OCI-LY7 (cell line): ENCODE data around the gene CES5A. TPM values are rescaled to one million over a fixed set of nuclear protein-coding genes. Genes with fewer than 3 reads are reported as not detected.

Experiments
- BruUV-seq: library from RNA; stranded (reverse); fragments of 400-500 nt; replicated peaks from 2 replicates; lab custom pipeline; 2021; lab: Mats Ljungman, UMichigan
- CTCF ChIA-PET: fragments of 300-600 bp; sonication (Branson Sonifier 250); formaldehyde crosslinking; loops from one replicate; lab custom pipeline; 2022; ENCODE audit warnings: antibody characterized with exemption; ENCODE audit not compliant: unreplicated experiment; lab: Charles Lee
- POLR2A ChIA-PET: fragments of 300-600 bp; sonication (Branson Sonifier 250); formaldehyde crosslinking; loops from one replicate; lab custom pipeline; 2022; ENCODE audit warnings: antibody characterized with exemption; lab: Charles Lee
- DNase-seq: peaks from one replicate; pipeline ENCODE4 v3.0.0-alpha.2; 2015; ENCODE audit warnings: low spot score
- H2AFZ ChIP-seq: fragments of 200-600 bp; sonication (generic), shearing (Covaris generic); 2 replicates; pipeline ENCODE4 v1.6.1; 2014; ENCODE audit warnings: mild to moderate bottlenecking, antibody characterized with exemption, low read length, moderate library complexity
- H3K27ac ChIP-seq: fragments of 200-600 bp; sonication (generic); 2 replicates; pipeline ENCODE4 v1.5.1; 2014; ENCODE audit warnings: mixed run types, low read depth, mild to moderate bottlenecking, moderate library complexity, low read length, inconsistent platforms; ENCODE audit not compliant: poor library complexity, severe bottlenecking
- H3K36me3 ChIP-seq: fragments of 200-600 bp; sonication (generic); 2 replicates; pipeline ENCODE4 v1.6.1; 2014; ENCODE audit warnings: mild to moderate bottlenecking, antibody characterized with exemption, low read length, moderate library complexity, mixed read lengths; ENCODE audit not compliant: insufficient read depth
- H3K4me1 ChIP-seq: fragments of 200-600 bp; sonication (generic); 2 replicates; pipeline ENCODE4 v1.5.1; 2014; ENCODE audit warnings: mild to moderate bottlenecking, low read length; ENCODE audit not compliant: insufficient read depth, poor library complexity, severe bottlenecking
- H3K4me2 ChIP-seq: fragments of 200-600 bp; sonication (generic); 2 replicates; pipeline ENCODE4 v1.6.1; 2014; ENCODE audit warnings: mild to moderate bottlenecking, low read length
- H3K4me3 ChIP-seq: fragments of 200-600 bp; sonication (generic); 2 replicates; pipeline ENCODE4 v1.5.1; 2014; ENCODE audit warnings: mild to moderate bottlenecking, low read depth, low read length; ENCODE audit not compliant: poor library complexity, severe bottlenecking
- H3K79me2 ChIP-seq: fragments of 200-600 bp; sonication (generic); 2 replicates; pipeline ENCODE4 v1.6.1; 2016; ENCODE audit warnings: low read depth, mild to moderate bottlenecking, low read length, moderate library complexity, mixed read lengths; ENCODE audit not compliant: insufficient read depth
- H3K9me2 ChIP-seq: fragments of 200-600 bp; sonication (generic); 2 replicates; pipeline ENCODE4 v1.6.1; 2016; ENCODE audit warnings: mild to moderate bottlenecking, low read length, mixed read lengths; ENCODE audit not compliant: insufficient read depth
- H3K9me3 ChIP-seq: fragments of 200-600 bp; sonication (generic); 2 replicates; pipeline ENCODE4 v1.6.1; 2014; ENCODE audit warnings: mild to moderate bottlenecking, mixed run types, low read length, mixed read lengths
- H4K20me1 ChIP-seq: fragments of 200-600 bp; sonication (generic); 2 replicates; pipeline ENCODE4 v1.6.1; 2014; ENCODE audit warnings: mild to moderate bottlenecking, antibody characterized with exemption, low read length, moderate library complexity, mixed read lengths; ENCODE audit not compliant: insufficient read depth
- EZH2phosphoT487 ChIP-seq: fragments of 200-600 bp; sonication (generic); IDR thresholded peaks from 2 replicates; pipeline ENCODE4 v1.6.1; 2018; ENCODE audit warnings: low read depth, borderline replicate concordance, mild to moderate bottlenecking, mixed run types, antibody characterized with exemption, low read length, moderate library complexity, mixed read lengths
- intact Hi-C: fragments of 100-400 bp; cut with micrococcal nuclease; formaldehyde crosslinking; loops from one replicate; pipeline ENCODE4 v1.10.0; 2022; ENCODE audit not compliant: unreplicated experiment
- total RNA-seq, 2 experiments: library from RNA; depleted of rRNA in 1 of 2; stranded (reverse); fragments of >200 nt in 1 of 2; shearing (Covaris generic) in 1 of 2; gene quantifications; 2 replicates each; pipeline ENCODE4 v1.2.3, GENCODE V29; 2014 to 2022
- TF ChIP-seq, protein P1 (sequence below): fragments of 200-600 bp; sonication (generic); conservative IDR thresholded peaks from 2 replicates; pipeline ENCODE4 v1.5.1; 2014; ENCODE audit warnings: mild to moderate bottlenecking, antibody characterized with exemption, low read length, moderate library complexity, mixed read lengths

CES5A gene
- total RNA-seq, 2 experiments from 2014 or later: not detected

DNA sequence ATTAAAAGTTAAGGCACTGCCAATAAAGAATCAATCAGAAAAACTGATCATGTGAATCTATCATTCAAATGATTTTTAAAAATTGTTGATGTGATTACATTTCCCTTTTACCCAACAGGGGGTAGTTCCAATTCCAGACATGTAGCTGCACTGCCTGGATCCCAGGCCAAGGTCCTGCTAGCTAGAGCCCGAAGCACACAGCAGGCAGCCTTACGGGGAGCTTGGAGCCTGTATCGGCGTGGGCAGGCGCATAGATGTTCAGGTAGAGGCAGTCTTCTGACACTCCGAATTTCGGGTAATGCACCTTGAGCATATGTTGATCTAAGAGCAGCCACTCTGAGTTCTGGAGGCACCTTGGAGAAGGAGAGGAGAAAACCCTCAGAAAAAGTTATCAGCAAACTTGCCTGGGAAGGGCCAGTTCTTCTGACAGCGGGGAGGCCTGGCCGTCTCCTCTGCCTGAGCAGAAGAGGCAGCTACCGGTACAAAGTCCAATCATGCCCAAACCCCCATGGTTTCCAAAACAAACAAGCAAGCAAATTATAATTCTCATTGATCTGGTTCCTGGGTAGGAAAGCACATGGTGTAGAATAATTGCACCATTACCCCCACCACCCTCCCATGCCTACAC lies 3.6 kb downstream of the CES5A start:
- DNase-seq: no peak
- H3K4me2 ChIP-seq: no peak overlapping the region
- H3K36me3 ChIP-seq: no peaks in the 10 kb centered on the region
- no peaks in the 10 kb centered on the region for H3K9me2 ChIP-seq
- no peak overlapping the region for H2AFZ ChIP-seq
- TF ChIP-seq EZH2phosphoT487: no peak
- TF ChIP-seq, protein P1, sequence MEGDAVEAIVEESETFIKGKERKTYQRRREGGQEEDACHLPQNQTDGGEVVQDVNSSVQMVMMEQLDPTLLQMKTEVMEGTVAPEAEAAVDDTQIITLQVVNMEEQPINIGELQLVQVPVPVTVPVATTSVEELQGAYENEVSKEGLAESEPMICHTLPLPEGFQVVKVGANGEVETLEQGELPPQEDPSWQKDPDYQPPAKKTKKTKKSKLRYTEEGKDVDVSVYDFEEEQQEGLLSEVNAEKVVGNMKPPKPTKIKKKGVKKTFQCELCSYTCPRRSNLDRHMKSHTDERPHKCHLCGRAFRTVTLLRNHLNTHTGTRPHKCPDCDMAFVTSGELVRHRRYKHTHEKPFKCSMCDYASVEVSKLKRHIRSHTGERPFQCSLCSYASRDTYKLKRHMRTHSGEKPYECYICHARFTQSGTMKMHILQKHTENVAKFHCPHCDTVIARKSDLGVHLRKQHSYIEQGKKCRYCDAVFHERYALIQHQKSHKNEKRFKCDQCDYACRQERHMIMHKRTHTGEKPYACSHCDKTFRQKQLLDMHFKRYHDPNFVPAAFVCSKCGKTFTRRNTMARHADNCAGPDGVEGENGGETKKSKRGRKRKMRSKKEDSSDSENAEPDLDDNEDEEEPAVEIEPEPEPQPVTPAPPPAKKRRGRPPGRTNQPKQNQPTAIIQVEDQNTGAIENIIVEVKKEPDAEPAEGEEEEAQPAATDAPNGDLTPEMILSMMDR: no peak
- no peaks in the 10 kb centered on the region for H3K79me2 ChIP-seq
- no peaks in the 10 kb centered on the region for H3K9me3 ChIP-seq
- no peaks in the 10 kb centered on the region for H4K20me1 ChIP-seq
- BruUV-seq: no TSS peak
- CTCF ChIA-PET: no interaction called here
- no peaks in the 10 kb centered on the region for H3K4me1 ChIP-seq
- intact Hi-C loops: no loop called here
- H3K4me3 ChIP-seq: no peak overlapping the region
- H3K27ac ChIP-seq: no peak overlapping the region
- POLR2A ChIA-PET: no interaction called here

GRCh38 chr16:55868980-55869379 lies 6.2 kb downstream of the CES5A start:
- no peak for DNase-seq
- no TSS peak for BruUV-seq
- Histone ChIP-seq H3K4me1 (no peaks in the 10 kb centered on the region), H3K27ac (no peak overlapping the region), H2AFZ (no peak overlapping the region), H3K4me3 (no peak overlapping the region), H3K9me3 (no peaks in the 10 kb centered on the region), H3K36me3 (no peaks in the 10 kb centered on the region), H3K79me2 (no peaks in the 10 kb centered on the region), H3K9me2 (no peaks in the 10 kb centered on the region), H3K4me2 (no peak overlapping the region), H4K20me1 (no peaks in the 10 kb centered on the region)
- POLR2A ChIA-PET: no interaction called here
- no peak for TF ChIP-seq EZH2phosphoT487
- TF ChIP-seq, protein P1: no peak
- intact Hi-C loops: no loop called here
- CTCF ChIA-PET: interaction anchor here (0.6 kb wide), 1 partner anchor 221 kb away, joined by 3 read pairs; no protein-coding TSS in a partner anchor

DNA sequence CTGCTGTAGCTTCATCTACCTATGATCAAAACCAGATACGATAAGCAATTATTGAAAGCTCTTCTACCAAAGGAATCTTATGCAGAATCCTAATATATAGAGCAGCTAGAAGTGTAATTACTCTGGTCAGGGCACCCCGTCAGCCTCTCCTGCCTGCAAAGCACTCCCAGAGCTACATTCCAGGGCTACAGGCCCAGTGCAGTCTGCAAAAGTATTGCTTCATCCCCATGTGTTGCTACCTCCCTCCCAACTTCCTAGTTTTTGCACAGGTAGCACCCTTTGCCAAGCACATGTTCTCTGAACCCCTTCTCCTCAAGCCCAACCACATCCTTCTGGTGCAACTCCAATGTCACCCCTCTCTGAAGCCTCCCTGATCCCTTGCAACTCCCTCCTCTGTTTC lies 7.0 kb downstream of the CES5A start:
- Histone ChIP-seq H3K79me2 (no peaks in the 10 kb centered on the region), H3K4me3 (no peak overlapping the region), H3K9me3 (no peaks in the 10 kb centered on the region), H3K9me2 (no peaks in the 10 kb centered on the region), H3K4me1 (no peaks in the 10 kb centered on the region), H3K36me3 (no peaks in the 10 kb centered on the region), H2AFZ (no peak overlapping the region), H3K4me2 (no peak overlapping the region), H3K27ac (no peak overlapping the region), H4K20me1 (no peaks in the 10 kb centered on the region)
- TF ChIP-seq, protein P1: no peak
- no peak for TF ChIP-seq EZH2phosphoT487
- intact Hi-C loops: no loop called here
- no TSS peak for BruUV-seq
- POLR2A ChIA-PET: no interaction called here
- CTCF ChIA-PET: no interaction called here
- DNase-seq: no peak
